Measurements from ENCODE around the gene CORO2B. TPM values are rescaled to one million over a fixed set of nuclear protein-coding genes. Genes with fewer than 3 reads are reported as not detected.

Gene CORO2B
- total RNA-seq, 4 donors from 2014 or later, result 4.7 to 18.8 (median 13.7) TPM

DNA sequence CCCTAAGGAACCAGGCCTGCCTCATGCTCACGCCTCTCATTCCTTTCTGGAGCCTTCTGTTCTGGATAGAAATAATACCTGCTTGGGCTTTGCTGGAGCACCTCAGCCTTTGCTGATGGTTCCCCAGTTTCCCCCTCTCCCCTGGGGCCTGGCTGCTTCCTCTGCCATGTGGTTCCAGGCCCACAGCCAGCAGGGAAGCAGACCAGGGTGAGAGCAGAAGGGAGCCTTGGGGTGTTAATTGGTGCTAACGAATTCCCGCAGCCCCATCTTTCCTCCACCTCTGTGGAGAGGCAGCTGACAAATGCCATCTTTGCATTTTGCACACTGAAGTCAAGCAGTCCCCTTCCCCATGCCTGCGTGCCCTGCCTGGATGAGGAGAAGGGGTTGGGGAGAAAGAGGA lies 13.1 kb upstream of the CORO2B start:
- DNase-seq (ENCODE audit: low spot score) (no peak), ATAC-seq (ENCODE audit: low FRiP score) (no peak)
- TF ChIP-seq, protein P1, sequence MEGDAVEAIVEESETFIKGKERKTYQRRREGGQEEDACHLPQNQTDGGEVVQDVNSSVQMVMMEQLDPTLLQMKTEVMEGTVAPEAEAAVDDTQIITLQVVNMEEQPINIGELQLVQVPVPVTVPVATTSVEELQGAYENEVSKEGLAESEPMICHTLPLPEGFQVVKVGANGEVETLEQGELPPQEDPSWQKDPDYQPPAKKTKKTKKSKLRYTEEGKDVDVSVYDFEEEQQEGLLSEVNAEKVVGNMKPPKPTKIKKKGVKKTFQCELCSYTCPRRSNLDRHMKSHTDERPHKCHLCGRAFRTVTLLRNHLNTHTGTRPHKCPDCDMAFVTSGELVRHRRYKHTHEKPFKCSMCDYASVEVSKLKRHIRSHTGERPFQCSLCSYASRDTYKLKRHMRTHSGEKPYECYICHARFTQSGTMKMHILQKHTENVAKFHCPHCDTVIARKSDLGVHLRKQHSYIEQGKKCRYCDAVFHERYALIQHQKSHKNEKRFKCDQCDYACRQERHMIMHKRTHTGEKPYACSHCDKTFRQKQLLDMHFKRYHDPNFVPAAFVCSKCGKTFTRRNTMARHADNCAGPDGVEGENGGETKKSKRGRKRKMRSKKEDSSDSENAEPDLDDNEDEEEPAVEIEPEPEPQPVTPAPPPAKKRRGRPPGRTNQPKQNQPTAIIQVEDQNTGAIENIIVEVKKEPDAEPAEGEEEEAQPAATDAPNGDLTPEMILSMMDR (IDR thresholded peaks at IDR 0.05), result no peak

DNA sequence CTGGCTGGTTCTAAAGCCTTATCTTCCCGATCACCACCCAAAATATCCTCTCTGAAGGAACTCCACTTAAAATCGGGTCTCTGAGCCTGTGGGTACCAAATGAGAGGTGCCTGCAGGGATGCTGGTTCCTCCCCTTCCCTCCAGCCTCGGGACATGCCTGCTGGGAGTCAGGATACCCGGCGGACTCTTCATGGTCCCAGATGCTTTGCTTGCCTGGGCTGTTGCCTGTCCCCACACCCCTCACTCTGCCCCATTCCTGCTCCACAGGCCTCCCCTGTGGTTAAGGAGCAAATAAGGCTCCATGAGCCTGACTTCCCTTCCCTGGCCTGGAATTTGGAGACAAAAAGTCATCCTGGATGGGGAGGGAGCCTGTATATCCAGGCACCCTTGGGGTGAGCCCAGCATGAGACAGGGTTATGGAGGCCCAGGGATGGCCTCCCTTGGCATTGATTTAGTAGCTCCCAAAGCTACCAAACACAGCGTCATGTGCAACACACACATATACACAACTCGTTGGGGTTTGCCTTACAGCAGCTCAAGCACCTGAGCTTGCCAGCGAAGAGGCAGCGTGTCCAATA lies 12.3 kb upstream of the CORO2B start:
- no peak for ATAC-seq (ENCODE audit: low FRiP score)
- DNase-seq (ENCODE audit: low spot score), result no peak
- TF ChIP-seq, protein P1 (IDR thresholded peaks at IDR 0.05), result no peak

DNA sequence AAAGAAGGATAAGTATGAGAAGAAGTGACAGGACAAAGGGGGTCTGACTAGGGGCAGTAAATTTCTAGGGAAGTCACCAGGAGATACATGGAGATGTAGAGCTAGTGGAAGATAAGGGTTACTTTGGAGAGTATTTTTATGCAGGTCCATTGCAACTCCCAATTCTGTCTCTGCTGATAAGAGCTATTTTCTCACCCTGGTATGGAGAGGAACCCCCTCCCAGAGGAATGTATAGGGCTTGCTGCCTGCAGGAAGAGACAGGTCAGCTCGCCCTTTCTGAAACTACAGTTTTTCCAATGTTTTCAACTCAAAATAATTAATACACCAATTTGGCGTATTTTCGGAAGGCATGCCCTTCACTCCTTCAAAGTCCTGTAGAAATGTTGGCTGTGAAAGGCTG lies 11.4 kb upstream of the CORO2B start:
- ATAC-seq (ENCODE audit: low FRiP score) (no peak), DNase-seq (ENCODE audit: low spot score) (no peak)
- TF ChIP-seq, protein P1 (IDR thresholded peaks at IDR 0.05), result no peak

DNA sequence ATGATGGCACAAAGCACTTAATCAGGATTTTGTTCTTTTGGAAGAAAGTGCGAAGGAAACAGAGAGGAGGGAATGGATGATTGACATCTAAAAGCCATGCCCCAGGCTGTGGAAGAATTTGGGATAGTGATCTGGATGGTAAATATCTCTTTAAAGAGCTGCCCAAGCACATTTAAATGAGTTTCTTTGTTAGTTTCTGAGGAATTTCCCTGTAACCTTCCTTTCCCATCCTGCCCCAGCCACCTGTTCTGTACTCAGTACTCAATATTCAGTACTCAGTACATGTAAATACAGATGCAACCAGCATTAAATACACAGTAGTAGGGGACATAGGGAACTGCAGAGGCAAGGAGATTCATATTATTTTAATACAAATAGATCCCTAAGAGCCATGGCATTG lies 7.8 kb upstream of the CORO2B start:
- no peak for DNase-seq (ENCODE audit: low spot score)
- no peak for ATAC-seq (ENCODE audit: low FRiP score)
- TF ChIP-seq, protein P1 (IDR thresholded peaks at IDR 0.05), result no peak

DNA sequence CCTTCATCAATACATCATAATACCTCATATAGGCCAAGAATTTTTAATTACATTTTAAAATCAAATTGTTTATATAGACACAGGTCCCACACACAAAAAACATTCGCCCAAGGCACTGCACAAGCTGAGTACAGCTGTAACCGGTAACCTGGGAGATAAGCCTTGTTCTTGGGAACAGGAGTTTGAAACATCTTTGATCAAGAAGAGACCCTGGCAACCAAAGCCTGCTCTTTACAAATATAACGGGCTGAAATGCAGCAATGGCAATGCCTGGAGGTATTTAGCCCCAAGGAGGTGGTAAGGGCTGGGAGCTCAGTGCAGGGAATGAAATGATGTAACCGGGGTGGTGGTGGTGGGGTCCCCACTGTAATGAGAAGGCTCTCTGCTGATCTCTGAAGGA lies 7.2 kb upstream of the CORO2B start:
- ATAC-seq (ENCODE audit: low FRiP score) (no peak), DNase-seq (ENCODE audit: low spot score) (no peak)
- TF ChIP-seq, protein P1 (IDR thresholded peaks at IDR 0.05), result no peak

DNA sequence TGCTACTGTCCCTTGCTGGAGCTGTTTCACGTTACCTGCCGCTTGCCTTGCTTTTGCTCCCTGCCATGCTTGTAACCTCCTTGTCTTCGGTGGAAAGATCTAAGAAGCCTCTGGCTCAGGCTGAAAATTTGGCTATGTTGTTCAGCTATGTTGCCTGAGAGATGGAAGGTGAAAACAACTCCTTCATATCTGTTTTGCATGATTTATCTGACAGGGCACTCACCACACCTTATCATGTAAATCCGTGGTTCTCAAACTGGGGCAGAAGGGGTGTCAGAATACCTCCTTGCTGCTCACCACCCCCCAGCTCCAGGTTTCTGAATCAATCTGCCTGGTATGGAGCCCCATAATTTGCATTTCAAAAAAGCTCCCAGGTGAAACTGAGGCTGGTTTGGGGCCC lies 6.5 kb upstream of the CORO2B start:
- no peak for DNase-seq (ENCODE audit: low spot score)
- no peak for ATAC-seq (ENCODE audit: low FRiP score)
- TF ChIP-seq, protein P1 (IDR thresholded peaks at IDR 0.05), result no peak

DNA sequence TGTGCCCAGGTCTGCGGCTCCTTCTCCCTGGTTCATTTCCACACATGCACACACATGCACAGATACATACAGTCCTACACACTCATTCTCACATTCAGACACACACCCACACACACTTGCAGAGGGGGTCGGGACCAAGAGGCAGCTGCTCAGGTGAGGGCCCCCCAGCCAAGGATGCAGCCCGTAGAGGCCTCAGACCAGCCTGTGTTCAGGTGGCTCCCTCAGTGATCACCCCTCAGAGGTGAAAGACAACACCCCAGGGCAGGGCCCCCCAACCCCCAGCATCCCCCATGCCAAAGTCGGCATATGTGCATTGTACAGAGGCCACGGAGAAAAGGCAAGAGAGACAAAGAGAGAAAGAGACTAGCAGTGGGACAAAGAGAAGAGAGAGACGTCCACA lies 5.9 kb upstream of the CORO2B start:
- DNase-seq (ENCODE audit: low spot score) (no peak), ATAC-seq (ENCODE audit: low FRiP score) (no peak)
- TF ChIP-seq, protein P1 (IDR thresholded peaks at IDR 0.05), result no peak
